ENCODE results near the gene SPAG6.
"Not testable (repeated sequence)": the region's sequence is repeated elsewhere in the genome, so short reads cannot be mapped to it uniquely, and the experiment has no call there.

SPAG6 gene

DNA sequence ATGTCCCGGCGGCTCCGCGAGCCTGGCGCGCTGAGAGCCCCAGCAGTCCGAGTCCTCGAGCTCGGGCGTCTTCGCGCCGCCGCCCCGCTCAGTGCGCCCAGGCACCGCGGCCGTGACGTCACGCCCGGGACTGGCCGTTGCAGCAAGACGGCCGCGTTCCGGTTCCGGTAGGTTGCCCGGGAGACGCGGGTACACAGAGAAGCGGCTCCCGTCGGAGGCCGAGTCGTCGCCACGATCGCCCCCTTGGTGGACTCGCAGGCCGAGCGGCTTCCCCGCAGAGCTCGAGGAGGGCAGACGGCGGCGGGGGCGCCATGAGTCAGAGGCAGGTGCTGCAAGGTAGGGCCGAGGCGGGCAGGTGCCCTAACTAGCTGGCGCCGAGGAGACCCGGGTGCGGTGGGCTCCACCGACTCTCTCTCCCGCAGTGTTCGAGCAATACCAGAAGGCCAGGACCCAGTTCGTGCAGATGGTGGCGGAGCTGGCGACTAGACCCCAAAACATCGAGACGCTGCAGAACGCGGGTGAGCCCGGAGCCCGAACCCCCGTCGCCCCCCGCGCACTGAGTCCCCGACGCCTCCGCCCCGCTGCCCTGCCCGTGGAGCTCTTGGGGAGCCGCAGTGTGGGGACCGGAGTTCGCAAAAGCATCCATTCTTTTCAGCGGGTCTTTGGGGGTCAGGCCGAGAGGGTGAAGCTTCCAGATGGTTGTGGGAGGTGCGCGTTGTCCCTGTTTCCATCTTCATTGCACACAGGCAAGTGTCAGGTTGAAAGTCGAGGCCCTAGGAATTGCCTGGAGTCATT, at the start of gene SPAG6:
TSS of gene SPAG6 (plus strand) at position 196 of the 795 bp plus-strand sequence. CDS start at position 312, 116 bp downstream.
- DNase-seq (ENCODE audit: low read depth in 1 of 2, low spot score in 1 of 2) = no peak

GRCh38 chr10:22301193-22301592, 44.1 kb upstream of the SPAG6 start:
- no peak for DNase-seq (ENCODE audit: low read depth in 1 of 2, low spot score in 1 of 2)

GRCh38 chr10:22303461-22303860, 41.8 kb upstream of the SPAG6 start:
- DNase-seq (ENCODE audit: low read depth in 1 of 2, low spot score in 1 of 2) = no peak

DNA sequence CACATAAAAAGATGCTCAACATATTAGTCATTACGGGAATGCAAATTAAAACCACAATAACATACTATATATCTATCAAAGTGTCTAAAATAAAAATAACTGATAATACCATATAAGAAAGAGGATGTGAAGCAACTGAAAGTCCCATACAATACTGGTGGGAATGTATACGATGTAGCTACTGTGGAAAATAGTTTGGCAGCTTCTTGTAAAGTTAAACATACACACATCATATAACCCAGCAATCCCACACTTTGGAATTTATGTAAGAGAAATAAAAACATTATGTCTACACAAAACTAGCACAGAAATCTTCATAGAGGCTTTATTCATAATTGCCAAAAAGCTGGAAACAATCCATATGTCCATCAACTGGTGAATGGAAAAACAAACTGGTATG, 39.6 kb upstream of the SPAG6 start:
- no peak for DNase-seq (ENCODE audit: low read depth in 1 of 2, low spot score in 1 of 2)

DNA sequence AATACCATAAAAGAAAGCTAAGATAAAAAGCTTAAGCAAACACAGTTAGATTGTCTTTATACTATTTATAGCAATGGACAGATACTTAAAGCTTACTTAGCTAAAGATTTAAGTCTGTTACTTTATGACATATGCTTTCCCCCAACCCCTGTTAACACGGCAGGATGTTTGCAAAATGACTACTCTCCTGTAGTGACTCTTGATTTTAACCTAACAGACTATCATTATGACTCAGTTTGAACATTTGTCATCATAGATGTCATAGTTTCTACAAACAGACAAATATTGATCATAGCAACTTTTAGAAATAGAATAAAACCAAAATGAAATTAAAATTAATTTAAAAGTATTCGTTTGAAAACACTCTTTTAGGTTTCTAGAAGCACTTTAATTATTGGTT, 36.9 kb upstream of the SPAG6 start:
- DNase-seq (ENCODE audit: low read depth in 1 of 2, low spot score in 1 of 2) = no peak

- DNase-seq (ENCODE audit: low read depth in 1 of 2, low spot score in 1 of 2) = no peak
Observed at GRCh38 chr10:22309180-22310000, 35.9 kb upstream of the SPAG6 start.

- DNase-seq (ENCODE audit: low read depth in 1 of 2, low spot score in 1 of 2) = not testable (repeated sequence)
Observed at GRCh38 chr10:22310012-22310411, 35.3 kb upstream of the SPAG6 start.

- no peak for DNase-seq (ENCODE audit: low read depth in 1 of 2, low spot score in 1 of 2)
Observed at GRCh38 chr10:22310928-22311327, 34.4 kb upstream of the SPAG6 start.

- no peak for DNase-seq (ENCODE audit: low read depth in 1 of 2, low spot score in 1 of 2)
Observed at GRCh38 chr10:22314852-22315251, 30.4 kb upstream of the SPAG6 start.

GRCh38 chr10:22315455-22316285, 29.6 kb upstream of the SPAG6 start:
- no peak for DNase-seq (ENCODE audit: low read depth in 1 of 2, low spot score in 1 of 2)

DNA sequence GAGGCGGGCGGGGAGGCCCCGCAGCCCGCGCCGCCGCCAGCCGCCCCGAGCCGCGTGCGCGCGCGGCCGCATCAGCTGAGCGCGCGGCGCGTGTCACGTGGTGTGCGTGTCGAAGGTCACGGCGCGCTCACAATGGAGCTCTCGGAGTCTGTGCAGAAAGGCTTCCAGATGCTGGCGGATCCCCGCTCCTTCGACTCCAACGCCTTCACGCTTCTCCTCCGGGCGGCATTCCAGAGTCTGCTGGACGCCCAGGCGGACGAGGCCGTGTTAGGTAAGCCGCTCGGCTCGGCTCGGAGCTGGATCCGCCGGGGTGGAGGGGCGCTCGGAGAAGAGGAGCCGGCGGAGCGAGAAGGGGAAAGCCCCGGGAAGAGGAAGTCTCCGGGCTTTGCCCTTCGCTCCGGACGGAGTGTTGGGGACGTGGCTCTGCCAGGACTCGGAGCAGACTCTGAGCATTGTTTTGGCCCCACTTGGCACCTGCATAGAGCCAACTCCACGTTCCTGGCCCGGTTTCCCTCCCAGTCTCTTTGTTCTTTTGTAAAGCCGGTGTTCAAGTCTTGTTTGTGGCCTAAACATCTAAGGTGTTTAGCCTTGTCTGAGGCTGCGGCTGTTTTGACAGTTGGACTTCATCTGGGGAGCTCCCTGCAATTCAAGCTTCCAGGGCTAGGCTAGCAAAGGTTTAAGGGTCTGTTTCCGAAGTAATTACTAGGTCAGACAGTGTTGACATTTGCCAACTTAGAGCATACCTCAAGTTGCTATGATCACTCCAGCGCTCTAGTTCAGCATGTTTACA, 28.8 kb upstream of the SPAG6 start, which contains the start of gene COMMD3:
TSS of gene COMMD3 (plus strand) at position 103 of the 790 bp plus-strand sequence. CDS start at position 133, 30 bp downstream.
- peak; percentile 53 to 67 for DNase-seq (ENCODE audit: low read depth in 1 of 2, low spot score in 1 of 2)

GRCh38 chr10:22317076-22317370, 28.3 kb upstream of the SPAG6 start:
- DNase-seq (ENCODE audit: low read depth in 1 of 2, low spot score in 1 of 2) = no peak

DNA sequence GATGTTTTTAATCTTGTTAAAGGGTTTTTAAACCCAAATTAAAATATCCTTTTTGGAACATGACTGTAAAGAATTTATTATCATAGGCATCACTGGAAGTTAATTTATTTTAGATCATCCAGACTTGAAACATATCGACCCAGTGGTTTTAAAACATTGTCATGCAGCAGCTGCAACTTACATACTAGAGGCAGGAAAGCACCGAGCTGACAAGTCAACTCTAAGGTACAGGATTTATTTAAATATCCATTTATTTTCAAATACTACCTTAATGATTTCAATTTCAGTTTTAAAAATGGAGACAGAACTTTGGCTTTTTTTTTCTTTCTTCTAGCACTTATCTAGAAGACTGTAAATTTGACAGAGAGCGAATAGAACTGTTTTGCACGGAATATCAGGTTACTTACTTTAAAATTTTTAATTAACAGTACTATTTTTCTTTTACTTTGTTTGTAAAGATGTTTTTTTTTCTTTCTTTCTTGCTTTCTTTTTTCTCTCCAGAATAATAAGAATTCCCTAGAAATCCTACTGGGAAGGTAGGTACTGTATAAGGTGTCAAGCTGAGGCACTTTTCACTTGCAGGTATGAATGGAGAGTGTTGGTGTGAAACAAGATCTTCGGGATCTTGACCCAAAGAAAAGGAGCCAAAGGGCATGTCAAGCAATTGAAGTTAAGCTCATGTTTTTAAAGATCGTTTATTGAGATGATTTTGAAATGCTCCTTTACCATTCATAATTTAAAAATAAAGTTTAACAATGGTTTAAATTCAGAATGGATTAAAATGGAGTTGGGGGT, 27.3 kb upstream of the SPAG6 start:
- no peak for DNase-seq (ENCODE audit: low read depth in 1 of 2, low spot score in 1 of 2)

GRCh38 chr10:22318772-22319171, 26.5 kb upstream of the SPAG6 start:
- no peak for DNase-seq (ENCODE audit: low read depth in 1 of 2, low spot score in 1 of 2)

GRCh38 chr10:22319547-22319979, 25.7 kb upstream of the SPAG6 start:
- DNase-seq (ENCODE audit: low read depth in 1 of 2, low spot score in 1 of 2) = no peak

DNA sequence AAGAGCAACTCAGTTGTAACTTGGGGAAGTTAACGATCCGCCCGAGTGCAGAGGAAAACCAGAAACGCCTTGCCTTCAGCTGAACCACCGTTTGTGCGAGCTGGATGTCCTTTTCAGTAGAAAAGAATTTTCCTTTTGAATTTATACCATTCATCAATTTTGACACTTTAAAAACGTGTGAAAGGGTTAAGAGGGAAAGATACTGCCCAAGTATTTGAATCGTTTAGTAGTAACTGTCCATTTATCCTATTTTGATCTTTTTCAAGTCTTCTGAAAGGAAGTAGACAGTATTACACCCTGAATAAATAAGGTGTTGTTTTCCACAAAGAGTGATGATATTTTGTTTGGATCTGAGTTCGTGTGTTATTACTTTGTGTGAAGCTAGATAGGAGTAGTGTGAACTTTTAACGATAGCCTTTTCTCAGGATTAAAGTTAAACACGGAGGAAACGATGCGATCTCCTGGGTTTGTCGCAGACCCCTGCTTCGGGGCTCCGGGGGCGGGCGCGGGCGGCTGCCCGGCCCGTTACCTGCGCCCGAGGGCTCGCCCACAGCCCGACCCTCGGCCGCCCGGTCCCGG, 25.2 kb upstream of the SPAG6 start:
- no peak for DNase-seq (ENCODE audit: low read depth in 1 of 2, low spot score in 1 of 2)

DNA sequence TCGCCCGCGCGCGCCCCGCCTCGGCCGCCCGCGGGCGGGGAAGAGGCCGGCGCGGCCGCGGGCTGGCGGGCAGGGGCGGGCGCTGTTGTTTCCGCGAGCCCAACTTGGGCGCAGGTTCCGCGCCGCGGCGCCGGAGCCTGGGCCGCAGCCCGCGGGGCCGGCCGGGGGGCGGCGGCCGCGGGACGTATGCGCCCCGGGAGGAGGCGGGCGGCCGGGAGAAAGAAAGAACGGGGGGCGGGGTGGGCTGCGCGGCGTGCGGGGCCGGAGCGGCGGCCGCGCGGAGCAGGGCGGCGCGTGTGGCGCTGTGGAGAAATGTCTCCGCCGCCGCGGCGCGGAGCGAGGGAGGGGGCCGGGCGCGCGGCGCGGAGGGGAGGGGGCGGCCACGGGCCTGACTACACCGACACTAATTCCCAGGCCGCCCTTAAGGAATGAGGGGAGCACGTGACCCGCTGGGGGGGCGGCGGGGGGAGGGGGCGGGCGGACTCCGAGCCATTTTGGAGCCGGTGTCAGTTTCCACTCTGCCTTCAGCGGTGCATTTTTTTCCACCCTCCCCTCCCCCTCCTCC, 24.6 kb upstream of the SPAG6 start, which contains the start of gene BMI1:
TSS of gene BMI1 (plus strand) at position 509 of the 565 bp plus-strand sequence. CDS start 5,351 bp downstream, outside the sequence.
- DNase-seq (ENCODE audit: low read depth in 1 of 2, low spot score in 1 of 2) = peak; percentile 46 to 62

- DNase-seq (ENCODE audit: low read depth in 1 of 2, low spot score in 1 of 2) = peak in 1 of 2 donors; percentile 53
Observed at GRCh38 chr10:22321156-22321923, 24.0 kb upstream of the SPAG6 start.

Measured in stimulated activated CD4-positive, alpha-beta T cell treated with anti-CD3 and anti-CD28 coated beads, Interleukin-15, amount 100 ng/mL, for 1 hour (primary cell).